Measurements from ENCODE around the gene ZMYND8. TPM values are rescaled to one million over a fixed set of nuclear protein-coding genes. Genes with fewer than 3 reads are reported as not detected.
A peak's percentile ranks its signal among the peaks of the same experiment; 100 is the strongest.

Gene ZMYND8
- polyA plus RNA-seq, 1 donor from 2014 or later: 16.8 TPM

DNA sequence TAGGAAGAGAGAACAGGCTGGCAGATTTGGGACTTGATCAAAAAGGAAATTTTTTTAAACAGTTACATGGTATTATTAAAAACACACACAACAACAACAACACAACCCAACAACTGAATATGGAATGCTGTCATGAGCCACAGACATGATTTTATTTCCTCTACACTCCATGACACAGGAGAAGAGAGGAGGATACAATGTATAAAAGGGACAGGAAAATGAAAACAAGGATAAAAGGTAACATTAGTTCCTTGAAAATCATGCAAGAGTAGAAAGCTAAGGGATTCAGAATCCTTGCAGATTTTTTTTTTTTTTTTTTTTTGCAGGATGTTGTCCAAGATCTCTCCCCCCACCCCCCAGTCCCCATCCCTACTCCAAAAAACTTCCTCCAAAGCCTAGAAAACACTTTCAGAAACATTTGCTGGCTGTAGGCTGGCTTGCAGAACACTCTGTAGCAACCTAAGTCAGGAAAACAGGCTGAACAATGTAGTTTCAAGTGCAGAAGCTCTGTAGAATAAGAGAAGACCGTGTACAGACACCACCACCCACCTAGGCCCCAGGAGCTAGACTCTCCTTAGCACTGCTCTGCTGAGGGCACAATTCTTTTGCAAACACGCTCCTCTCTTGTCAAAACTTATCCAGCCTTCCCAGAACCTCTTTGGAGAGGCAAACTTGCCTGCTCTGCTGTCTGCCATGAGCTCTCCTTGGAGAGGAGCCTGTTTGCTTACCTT is 845 bp downstream of the ZMYND8 start:
- peaks cover 7% of the 10 kb centered on the region for H3F3A ChIP-seq (ENCODE audit: insufficient read depth, low read length, poor library complexity, severe bottlenecking)
- peaks cover 57% of the 10 kb centered on the region for H3K79me2 ChIP-seq (replicated peaks; ENCODE audit: insufficient read depth, low read length)
- TF ChIP-seq EP300 (conservative IDR thresholded peaks at IDR 0.05; ENCODE audit: poor library complexity, severe bottlenecking) (no peak), CTCF (IDR thresholded peaks at IDR 0.05; ENCODE audit: poor library complexity, severe bottlenecking) (no peak), POLR2AphosphoS5 (IDR thresholded peaks at IDR 0.05) (no peak), REST (IDR thresholded peaks at IDR 0.05; ENCODE audit: borderline replicate concordance) (no peak), MXI1 (conservative IDR thresholded peaks at IDR 0.05; ENCODE audit: poor library complexity, severe bottlenecking) (no peak), SMC3 (conservative IDR thresholded peaks at IDR 0.05; ENCODE audit: poor library complexity) (no peak), RAD21 (conservative IDR thresholded peaks at IDR 0.05) (no peak), EZH2 (IDR thresholded peaks at IDR 0.05; ENCODE audit: borderline replicate concordance, insufficient read depth, low read length, poor library complexity, severe bottlenecking) (no peak), TAF1 (IDR thresholded peaks at IDR 0.05; ENCODE audit: low read depth) (no peak)
- peak overlapping the region; percentile 99 for H3K27ac ChIP-seq (ENCODE audit: low read length)
- peak overlapping the region; percentile 82 for H3K9ac ChIP-seq (ENCODE audit: low read length)
- no peaks in the 10 kb centered on the region for H3K36me3 ChIP-seq (ENCODE audit: insufficient read depth, low read length)
- H3K9me2 ChIP-seq (ENCODE audit: insufficient read depth, low read length): no peaks in the 10 kb centered on the region
- H3K27me3 ChIP-seq (ENCODE audit: insufficient read depth, low read depth, low read length): no peaks in the 10 kb centered on the region
- H3K9me3 ChIP-seq (ENCODE audit: low read length): no peaks in the 10 kb centered on the region
- H2AFZ ChIP-seq (ENCODE audit: low read depth, low read length): no peak overlapping the region
- no peaks in the 10 kb centered on the region for H4K20me1 ChIP-seq (ENCODE audit: insufficient read depth)
- H3K4me3 ChIP-seq (ENCODE audit: low read length): peak overlapping the region; percentile 58
- H3K4me2 ChIP-seq (ENCODE audit: low read length): peak overlapping the region; percentile 74

DNA sequence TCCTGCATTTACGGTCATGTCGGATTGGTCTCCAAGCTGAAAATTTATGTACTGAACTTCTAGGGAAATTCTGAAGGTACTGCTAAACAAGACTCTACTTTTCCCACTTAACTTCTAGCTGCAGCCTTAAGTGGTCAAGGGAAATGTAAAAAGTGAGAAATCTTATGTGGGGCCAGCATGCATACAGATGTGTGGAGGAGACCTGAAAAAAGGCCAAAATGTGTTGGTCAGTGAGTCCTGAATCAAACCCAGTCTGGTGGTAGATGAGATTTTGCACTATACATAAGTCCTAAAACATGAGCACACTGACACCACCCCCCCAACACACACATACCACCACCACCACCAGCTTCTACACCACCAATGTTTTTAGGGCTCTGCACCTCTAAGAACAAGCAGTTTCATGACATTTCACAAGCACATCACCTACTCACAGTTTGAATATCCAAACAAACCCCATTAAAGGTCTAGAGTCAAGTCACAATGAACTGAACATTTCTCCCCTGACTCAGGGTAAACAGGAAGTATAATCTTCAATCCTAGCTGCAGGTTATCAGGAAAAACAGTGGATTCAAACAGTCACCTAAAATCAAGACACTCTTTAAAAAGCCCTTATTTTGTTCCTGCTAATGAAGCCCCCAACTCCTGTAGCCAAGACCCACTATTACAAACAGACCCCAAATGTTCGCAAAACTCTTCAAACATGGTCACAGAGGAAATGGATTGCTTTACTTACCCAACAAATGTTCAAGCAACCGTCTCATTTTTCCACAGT is 1.6 kb downstream of the ZMYND8 start:
- Histone ChIP-seq H3K9me3 (ENCODE audit: low read length) (no peaks in the 10 kb centered on the region), H3K4me3 (ENCODE audit: low read length) (peak overlapping the region; percentile 58), H3K36me3 (ENCODE audit: insufficient read depth, low read length) (no peaks in the 10 kb centered on the region), H3K9me2 (ENCODE audit: insufficient read depth, low read length) (no peaks in the 10 kb centered on the region), H3K27ac (ENCODE audit: low read length) (peak overlapping the region; percentile 22), H3K27me3 (ENCODE audit: insufficient read depth, low read depth, low read length) (no peaks in the 10 kb centered on the region), H4K20me1 (ENCODE audit: insufficient read depth) (no peaks in the 10 kb centered on the region), H2AFZ (ENCODE audit: low read depth, low read length) (no peak overlapping the region), H3K4me2 (ENCODE audit: low read length) (peak overlapping the region; percentile 74), H3K9ac (ENCODE audit: low read length) (peak overlapping the region; percentile 82), H3K79me2 (replicated peaks; ENCODE audit: insufficient read depth, low read length) (peaks cover 65% of the 10 kb centered on the region), H3F3A (ENCODE audit: insufficient read depth, low read length, poor library complexity, severe bottlenecking) (peaks cover 7% of the 10 kb centered on the region)
- no peak for TF ChIP-seq SMC3 (conservative IDR thresholded peaks at IDR 0.05; ENCODE audit: poor library complexity)
- no peak for TF ChIP-seq TAF1 (IDR thresholded peaks at IDR 0.05; ENCODE audit: low read depth)
- no peak for TF ChIP-seq EP300 (conservative IDR thresholded peaks at IDR 0.05; ENCODE audit: poor library complexity, severe bottlenecking)
- no peak for TF ChIP-seq EZH2 (IDR thresholded peaks at IDR 0.05; ENCODE audit: borderline replicate concordance, insufficient read depth, low read length, poor library complexity, severe bottlenecking)
- TF ChIP-seq CTCF (IDR thresholded peaks at IDR 0.05; ENCODE audit: poor library complexity, severe bottlenecking): no peak
